RWPE1 (cell line): ENCODE results near the gene HTT.

Experiments
- CTCF ChIA-PET: fragments of 350-600 bp; sonication (Branson Sonifier 250); formaldehyde crosslinking; extraction: SDS; loops from one replicate; lab custom pipeline; 2021; lab: Yijun Ruan, JAX
- POLR2A ChIA-PET: fragments of 400-600 bp; formaldehyde crosslinking; extraction: SDS; loops from one replicate; lab custom pipeline; 2020; ENCODE audit warnings: antibody characterized with exemption; ENCODE audit not compliant: low non-redundant PET; lab: Yijun Ruan, JAX
- DNase-seq: peaks from one replicate; pipeline ENCODE4 v3.0.0; 2012; ENCODE audit warnings: low spot score
- H3K27ac ChIP-seq: fragments of 450-650 bp; 2 replicates; pipeline ENCODE4 v1.5.1; 2017
- TF ChIP-seq, protein P1 (sequence below): fragments of 450-650 bp; conservative IDR thresholded peaks from 2 replicates; pipeline ENCODE4 v1.5.1; 2017; ENCODE audit warnings: low read depth, mild to moderate bottlenecking

The HTT gene

DNA sequence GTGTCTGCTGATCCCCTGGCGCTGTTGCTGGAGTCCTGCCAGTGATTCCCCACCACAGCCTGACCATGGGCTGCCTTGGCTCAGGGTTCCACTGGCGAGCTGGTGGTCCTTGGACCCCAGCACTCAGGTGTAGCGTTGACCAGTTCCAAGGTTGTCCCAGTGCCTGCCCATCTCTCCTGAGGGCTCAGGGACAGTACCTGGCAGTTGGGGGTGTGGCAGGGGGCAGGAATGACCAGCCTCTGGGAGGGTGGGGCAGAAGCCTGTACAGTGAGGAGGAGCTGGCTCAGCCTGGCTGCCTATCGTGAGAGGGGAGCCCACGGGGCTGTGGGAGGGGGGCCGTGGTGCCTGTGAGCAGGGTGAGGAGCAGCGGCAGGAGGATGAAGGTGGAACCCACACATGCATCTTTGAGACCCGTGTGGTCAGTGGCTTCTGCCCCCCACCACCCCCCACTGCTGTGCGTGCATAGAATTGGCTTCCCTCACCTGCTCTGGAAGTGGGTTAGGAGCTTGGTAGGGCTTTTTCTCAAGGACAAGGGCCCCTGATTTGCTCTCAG is 161.9 kb downstream of the HTT start:
- DNase-seq = no peak
- ChIA-PET CTCF (interaction anchor here (0.7 kb wide), 1 partner anchor 484 kb away, joined by 3 read pairs; no protein-coding TSS in a partner anchor), POLR2A (no interaction called here)
- no peak overlapping the region for H3K27ac ChIP-seq
- TF ChIP-seq, protein P1, sequence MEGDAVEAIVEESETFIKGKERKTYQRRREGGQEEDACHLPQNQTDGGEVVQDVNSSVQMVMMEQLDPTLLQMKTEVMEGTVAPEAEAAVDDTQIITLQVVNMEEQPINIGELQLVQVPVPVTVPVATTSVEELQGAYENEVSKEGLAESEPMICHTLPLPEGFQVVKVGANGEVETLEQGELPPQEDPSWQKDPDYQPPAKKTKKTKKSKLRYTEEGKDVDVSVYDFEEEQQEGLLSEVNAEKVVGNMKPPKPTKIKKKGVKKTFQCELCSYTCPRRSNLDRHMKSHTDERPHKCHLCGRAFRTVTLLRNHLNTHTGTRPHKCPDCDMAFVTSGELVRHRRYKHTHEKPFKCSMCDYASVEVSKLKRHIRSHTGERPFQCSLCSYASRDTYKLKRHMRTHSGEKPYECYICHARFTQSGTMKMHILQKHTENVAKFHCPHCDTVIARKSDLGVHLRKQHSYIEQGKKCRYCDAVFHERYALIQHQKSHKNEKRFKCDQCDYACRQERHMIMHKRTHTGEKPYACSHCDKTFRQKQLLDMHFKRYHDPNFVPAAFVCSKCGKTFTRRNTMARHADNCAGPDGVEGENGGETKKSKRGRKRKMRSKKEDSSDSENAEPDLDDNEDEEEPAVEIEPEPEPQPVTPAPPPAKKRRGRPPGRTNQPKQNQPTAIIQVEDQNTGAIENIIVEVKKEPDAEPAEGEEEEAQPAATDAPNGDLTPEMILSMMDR = no peak

DNA sequence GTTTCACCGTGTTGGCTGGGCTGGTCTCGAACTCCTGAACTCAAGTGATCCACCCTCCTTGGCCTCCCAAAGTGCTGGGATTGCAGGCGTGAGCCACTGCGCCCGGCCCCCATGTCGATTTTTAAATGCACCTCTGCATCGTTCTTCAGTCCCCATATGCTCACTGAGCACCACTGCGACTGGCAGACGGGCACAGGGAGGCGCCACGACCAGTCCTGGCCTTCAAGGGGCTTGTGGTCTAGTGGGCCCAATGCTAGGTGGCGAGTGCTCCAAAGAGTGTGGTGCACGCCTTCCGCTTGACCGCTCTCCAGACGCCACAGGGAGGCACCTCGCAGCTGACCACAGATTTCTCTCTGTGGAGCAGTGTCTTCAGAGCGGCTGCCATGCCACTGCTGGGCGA is 162.8 kb downstream of the HTT start:
- TF ChIP-seq, protein P1 = no peak
- ChIA-PET CTCF (no interaction called here), POLR2A (no interaction called here)
- DNase-seq = no peak
- H3K27ac ChIP-seq = no peak overlapping the region

DNA sequence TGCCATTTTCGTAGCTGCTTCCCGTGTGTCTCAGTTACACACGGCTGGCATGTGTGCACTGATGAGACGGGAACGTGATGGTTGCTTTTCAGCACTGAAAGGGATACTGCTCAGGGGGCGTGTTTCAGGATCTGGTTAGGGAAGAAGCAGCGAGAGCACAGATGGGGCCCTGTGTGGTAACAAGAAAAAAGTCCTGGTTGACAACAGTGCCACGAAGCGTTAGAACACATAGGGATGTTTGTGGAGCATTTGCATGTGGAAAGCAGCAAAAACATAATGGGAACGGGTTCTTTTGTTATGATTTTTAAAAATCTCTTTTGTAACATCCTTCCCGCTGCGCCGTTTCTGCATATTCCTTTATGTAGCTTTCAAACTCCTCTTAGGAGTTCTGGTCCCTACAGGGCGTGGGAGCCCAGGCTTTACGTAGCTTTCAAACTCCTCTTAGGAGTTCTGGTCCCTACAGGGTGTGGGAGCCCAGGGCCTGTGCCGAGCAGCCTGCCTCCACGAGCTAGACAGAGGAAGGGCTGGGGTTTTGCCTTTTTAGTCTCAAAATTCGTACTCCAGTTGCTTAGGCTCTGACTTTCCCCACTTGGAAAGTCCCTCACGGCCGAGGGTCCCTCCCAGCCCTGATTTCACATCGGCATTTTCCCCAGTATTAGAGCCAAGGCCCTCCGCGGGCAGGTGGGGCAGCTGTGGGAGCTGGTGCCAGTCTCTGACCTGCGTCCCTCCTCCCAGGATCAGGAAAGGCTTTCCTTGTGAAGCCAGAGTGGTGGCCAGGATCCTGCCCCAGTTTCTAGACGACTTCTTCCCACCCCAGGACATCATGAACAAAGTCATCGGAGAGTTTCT is 163.5 kb downstream of the HTT start:
- no peak overlapping the region for H3K27ac ChIP-seq
- TF ChIP-seq, protein P1 = no peak
- ChIA-PET CTCF (interaction anchor here (0.6 kb wide), 1 partner anchor 56 kb away, joined by 3 read pairs; no protein-coding TSS in a partner anchor), POLR2A (no interaction called here)
- no peak for DNase-seq

DNA sequence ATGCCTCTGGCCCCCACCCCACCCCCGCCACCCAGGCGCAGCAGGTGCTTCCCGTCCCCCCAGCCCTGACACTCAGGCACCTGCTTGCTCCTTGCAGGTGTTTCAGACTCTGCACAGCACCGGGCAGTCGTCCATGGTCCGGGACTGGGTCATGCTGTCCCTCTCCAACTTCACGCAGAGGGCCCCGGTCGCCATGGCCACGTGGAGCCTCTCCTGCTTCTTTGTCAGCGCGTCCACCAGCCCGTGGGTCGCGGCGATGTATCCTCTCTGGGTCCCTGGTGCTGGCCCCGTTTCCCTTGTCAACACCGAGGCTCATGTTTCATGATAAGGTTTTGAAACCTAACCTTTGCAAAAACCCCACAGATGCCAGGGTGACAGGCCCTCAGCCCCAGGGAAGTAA is 164.2 kb downstream of the HTT start:
- POLR2A ChIA-PET = no interaction called here
- TF ChIP-seq, protein P1 = no peak
- no peak for DNase-seq
- H3K27ac ChIP-seq = no peak overlapping the region
- CTCF ChIA-PET = no interaction called here

DNA sequence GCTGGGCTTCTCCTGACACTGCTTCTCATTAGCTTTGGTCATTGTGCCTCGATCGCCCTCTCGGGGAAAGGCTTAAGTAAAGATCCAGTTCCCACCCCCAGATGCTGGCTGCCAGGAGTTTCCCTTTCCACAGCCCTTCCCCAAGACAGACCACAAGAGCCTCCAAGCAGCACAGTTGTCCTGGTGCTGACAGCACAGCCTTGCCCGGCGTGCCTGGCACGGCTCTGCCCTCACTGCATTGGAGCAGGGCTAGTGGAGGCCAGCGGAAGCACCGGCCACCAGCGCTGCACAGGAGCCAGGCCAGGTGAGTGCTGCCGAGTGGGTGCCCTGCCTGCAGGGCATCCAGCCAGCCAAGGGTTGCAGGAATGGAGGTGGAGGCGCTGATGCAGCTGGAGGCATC is 164.8 kb downstream of the HTT start:
- ChIA-PET POLR2A (no interaction called here), CTCF (no interaction called here)
- H3K27ac ChIP-seq = no peak overlapping the region
- no peak for DNase-seq
- TF ChIP-seq, protein P1 = no peak

DNA sequence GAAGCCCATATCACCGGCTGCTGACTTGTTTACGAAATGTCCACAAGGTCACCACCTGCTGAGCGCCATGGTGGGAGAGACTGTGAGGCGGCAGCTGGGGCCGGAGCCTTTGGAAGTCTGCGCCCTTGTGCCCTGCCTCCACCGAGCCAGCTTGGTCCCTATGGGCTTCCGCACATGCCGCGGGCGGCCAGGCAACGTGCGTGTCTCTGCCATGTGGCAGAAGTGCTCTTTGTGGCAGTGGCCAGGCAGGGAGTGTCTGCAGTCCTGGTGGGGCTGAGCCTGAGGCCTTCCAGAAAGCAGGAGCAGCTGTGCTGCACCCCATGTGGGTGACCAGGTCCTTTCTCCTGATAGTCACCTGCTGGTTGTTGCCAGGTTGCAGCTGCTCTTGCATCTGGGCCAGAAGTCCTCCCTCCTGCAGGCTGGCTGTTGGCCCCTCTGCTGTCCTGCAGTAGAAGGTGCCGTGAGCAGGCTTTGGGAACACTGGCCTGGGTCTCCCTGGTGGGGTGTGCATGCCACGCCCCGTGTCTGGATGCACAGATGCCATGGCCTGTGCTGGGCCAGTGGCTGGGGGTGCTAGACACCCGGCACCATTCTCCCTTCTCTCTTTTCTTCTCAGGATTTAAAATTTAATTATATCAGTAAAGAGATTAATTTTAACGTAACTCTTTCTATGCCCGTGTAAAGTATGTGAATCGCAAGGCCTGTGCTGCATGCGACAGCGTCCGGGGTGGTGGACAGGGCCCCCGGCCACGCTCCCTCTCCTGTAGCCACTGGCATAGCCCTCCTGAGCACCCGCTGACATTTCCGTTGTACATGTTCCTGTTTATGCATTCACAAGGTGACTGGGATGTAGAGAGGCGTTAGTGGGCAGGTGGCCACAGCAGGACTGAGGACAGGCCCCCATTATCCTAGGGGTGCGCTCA is 165.8 kb downstream of the HTT start:
- no peak overlapping the region for H3K27ac ChIP-seq
- ChIA-PET CTCF (no interaction called here), POLR2A (no interaction called here)
- no peak for DNase-seq
- TF ChIP-seq, protein P1 = no peak
